H1 (cell line): ENCODE results near the gene SLC34A1.

Experiments
- POLR2AphosphoS5 ChIP-seq: IDR thresholded peaks from 2 replicates; pipeline ENCODE4 v1.6.1; 2011; ENCODE audit warnings: low read depth, low read length
- RAD21 ChIP-seq, 2 experiments: IDR thresholded peaks in 1 of 2; conservative IDR thresholded peaks in 1 of 2; 2 replicates each; pipeline ENCODE4 v1.6.1; 2011; ENCODE audit warnings: low read depth in 2 of 2, low read length in 2 of 2, improper control_type of control experiment in 1 of 2, inconsistent platforms in 1 of 2, mild to moderate bottlenecking in 1 of 2, moderate library complexity in 1 of 2
- TAF1 ChIP-seq: IDR thresholded peaks from 2 replicates; pipeline ENCODE4 v1.6.1; 2011; ENCODE audit warnings: mild to moderate bottlenecking, low read depth, low read length
- TF ChIP-seq, protein P1 (sequence below), 3 experiments: IDR thresholded peaks; 1 replicate in 2 of 3; 2 replicates in 1 of 3; pipeline versions ENCODE4 v1.5.1 to v1.6.1; 2011; ENCODE audit warnings: low read length in 3 of 3, mild to moderate bottlenecking in 3 of 3, inconsistent platforms in 2 of 3, low read depth in 1 of 3, moderate library complexity in 1 of 3; ENCODE audit not compliant: insufficient read depth in 1 of 3; ENCODE audit errors: control extremely low read depth in 1 of 3

DNA sequence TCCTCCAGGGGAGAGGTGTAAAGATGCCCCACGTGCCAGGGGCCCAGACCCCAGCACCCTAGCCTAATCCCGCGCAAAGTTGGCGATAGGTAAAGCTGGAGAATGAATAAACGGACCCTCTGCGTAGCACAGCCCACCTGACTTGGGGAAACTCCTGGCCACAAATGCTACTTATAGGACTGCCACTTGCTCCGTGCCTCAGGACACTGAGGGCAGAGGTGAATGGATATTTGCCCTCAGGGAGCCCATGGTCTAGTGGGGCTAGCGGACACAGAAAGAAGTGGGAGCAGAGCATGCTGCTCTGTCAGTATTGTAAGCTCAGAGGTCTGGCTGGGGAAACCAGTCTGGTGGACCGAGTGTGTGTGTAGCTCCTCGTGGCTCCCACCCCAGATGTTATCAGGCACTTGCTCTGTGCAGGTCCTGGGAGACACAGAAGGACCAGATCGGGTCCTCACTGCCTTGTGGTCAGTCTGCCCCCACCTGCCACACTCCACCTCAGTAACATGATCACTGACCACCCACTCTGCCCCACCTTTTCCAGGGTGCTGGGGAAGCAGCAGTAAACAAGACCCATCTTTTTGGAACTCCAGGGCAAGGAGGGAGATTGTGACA, 43.1 kb downstream of the SLC34A1 start:
- TF ChIP-seq RAD21 (IDR thresholded peaks at IDR 0.05 in 1 of 2, conservative IDR thresholded peaks at IDR 0.05 in 1 of 2; ENCODE audit: low read depth in 2 of 2, low read length in 2 of 2) (no peak), POLR2AphosphoS5 (0 out of 2 replicates have a peak, but pooled peaks have one; percentile 1), TAF1 (no peak)
- TF ChIP-seq, protein P1, sequence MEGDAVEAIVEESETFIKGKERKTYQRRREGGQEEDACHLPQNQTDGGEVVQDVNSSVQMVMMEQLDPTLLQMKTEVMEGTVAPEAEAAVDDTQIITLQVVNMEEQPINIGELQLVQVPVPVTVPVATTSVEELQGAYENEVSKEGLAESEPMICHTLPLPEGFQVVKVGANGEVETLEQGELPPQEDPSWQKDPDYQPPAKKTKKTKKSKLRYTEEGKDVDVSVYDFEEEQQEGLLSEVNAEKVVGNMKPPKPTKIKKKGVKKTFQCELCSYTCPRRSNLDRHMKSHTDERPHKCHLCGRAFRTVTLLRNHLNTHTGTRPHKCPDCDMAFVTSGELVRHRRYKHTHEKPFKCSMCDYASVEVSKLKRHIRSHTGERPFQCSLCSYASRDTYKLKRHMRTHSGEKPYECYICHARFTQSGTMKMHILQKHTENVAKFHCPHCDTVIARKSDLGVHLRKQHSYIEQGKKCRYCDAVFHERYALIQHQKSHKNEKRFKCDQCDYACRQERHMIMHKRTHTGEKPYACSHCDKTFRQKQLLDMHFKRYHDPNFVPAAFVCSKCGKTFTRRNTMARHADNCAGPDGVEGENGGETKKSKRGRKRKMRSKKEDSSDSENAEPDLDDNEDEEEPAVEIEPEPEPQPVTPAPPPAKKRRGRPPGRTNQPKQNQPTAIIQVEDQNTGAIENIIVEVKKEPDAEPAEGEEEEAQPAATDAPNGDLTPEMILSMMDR (IDR thresholded peaks at IDR 0.05; ENCODE audit: control extremely low read depth in 1 of 3, insufficient read depth in 1 of 3, low read depth in 1 of 3, low read length in 3 of 3), result no peak
